ENCODE data around the gene PML. TPM values are rescaled to one million over a fixed set of nuclear protein-coding genes. Genes with fewer than 3 reads are reported as not detected.
"Not testable (repeated sequence)": the region's sequence is repeated elsewhere in the genome, so short reads cannot be mapped to it uniquely, and the experiment has no call there.

Gene PML
- polyA plus RNA-seq, 4 donors, result 24.3 to 34.1 (median 29.5) TPM

DNA sequence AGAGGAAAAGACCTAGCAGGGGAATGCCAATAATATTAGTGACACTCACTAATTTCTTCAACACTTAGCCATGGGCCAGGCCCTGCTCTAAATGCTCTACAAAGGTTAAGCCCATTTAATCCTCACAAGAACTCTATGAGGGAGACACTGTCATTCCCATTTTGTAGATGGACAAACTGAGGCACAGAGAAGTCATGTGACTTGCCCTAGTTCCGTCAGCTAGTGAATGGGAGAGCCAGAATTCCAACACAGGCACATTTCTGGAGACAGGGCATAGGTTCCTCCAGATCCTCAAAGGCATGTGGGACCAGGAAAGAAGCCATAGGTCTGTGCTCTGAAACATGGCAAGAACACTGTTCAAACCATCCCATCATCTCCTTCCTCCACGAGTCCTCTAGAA lies 36.7 kb upstream of the PML start:
- no peak for DNase-seq (ENCODE audit: low read depth in 4 of 4, low spot score in 3 of 4)

DNA sequence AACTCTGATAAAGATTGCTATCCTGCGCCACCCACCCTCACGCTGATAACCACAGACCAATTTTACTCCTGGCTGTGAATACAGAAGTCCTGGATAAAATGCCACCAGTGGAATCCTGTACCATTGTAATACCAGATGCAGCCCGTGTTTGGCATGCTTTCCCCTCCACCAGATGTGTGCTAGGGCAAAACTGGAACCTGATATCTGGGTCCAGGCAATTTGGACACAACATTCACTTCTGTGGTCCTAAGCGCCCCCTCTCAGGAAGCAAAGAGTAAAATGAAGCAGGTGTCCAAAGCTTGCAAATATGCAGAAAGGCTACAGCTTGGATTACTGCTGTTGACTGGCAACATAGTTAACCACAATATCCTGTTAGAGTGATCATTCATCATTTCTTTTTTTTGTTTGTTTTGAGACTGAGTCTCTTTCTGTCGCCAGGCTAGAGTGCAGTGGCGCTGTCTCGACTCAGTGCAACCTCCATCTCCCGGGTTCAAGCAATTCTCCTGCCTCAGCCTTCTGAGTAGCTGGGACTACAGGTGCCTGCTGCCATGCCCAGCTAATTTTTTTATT lies 35.4 kb upstream of the PML start:
- DNase-seq (ENCODE audit: low read depth in 4 of 4, low spot score in 3 of 4), result no peak

DNA sequence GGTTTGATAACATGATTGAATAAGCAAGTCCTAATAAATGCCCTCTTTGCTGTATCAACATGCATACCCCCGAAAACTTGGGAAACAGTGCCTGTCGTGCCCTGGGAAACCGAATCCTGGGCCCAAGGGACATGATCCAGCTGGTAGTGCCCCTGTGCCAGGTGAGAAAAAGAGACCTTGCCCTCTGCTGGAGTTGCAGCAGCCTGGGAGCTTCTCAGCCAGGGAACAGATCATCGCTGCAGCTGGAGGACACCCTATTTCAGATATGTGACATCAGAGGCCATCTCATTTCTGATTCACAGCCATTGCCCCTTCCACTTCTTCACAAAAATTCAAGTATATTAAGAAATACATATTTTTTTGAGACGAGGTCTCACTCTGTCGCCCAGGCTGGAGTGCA lies 34.7 kb upstream of the PML start:
- DNase-seq (ENCODE audit: low read depth in 4 of 4, low spot score in 3 of 4), result no peak

DNA sequence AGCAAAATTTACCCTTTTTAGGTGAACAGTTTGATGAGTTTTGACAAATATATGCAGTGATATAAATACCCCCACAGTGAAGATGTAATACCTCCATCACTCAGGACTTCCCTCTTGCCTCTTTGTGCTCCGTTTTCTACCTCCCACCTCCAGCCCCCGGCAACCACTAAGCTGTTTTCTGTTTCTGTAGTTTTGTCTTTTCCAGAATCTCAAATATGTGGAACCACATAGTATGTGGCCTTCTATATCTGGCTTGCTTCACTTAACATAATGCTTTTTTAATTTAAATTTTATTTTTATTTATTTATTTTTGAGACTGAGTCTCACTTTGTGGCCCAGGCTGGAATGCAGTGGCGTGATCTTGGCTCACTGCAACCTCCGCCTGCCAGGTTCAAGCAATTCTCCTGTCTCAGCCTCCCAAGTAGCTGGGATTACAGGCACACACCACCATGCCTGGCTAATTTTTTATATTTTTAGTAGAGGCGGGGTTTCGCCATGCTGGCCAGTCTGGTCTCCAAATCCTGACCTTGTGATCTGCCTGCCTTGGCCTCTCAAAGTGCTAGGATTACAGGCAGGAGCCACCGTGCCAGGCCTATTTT lies 33.9 kb upstream of the PML start:
- not testable (repeated sequence) for DNase-seq (ENCODE audit: low read depth in 4 of 4, low spot score in 3 of 4)

DNA sequence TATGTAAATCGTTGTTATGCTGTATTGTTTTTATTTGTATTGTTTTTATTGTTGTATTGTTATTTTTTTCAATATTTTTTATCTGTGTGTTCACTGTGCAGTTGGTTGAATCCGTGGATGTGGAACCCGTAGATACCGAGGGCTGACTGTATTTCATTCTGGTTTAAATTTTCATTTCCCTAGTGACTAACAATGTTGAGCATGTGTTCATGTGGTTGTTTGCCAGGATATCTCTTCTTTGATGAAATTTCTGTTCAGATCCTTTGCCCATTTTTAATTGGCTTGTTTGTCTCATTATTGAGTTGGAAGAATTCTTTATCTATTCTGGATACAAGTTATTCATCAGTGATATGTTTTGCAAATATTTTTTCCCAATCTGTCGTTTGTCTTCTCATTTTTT lies 32.1 kb upstream of the PML start:
- DNase-seq (ENCODE audit: low read depth in 4 of 4, low spot score in 3 of 4), result no peak

DNA sequence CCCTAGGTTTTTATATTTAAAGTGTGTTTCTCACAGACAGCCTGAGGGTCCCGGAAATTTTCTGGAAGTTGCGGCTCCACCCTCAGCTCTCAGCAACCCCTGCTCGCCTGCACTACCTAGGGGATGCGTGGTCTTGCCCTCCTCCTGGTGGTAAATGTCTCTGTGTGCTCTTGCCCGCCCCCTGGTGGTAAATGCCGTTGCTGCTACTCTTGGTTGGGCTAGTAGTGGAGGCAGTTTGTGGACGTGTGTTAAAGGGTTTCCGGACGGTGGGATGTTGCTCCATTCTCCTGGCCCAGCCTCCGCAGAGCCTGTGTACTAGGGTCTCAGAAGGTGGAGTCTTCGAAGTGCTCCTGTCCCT lies 29.8 kb upstream of the PML start:
- DNase-seq (ENCODE audit: low read depth in 4 of 4, low spot score in 3 of 4), result peak in 2 of 4 donors; percentile 66 to 68

DNA sequence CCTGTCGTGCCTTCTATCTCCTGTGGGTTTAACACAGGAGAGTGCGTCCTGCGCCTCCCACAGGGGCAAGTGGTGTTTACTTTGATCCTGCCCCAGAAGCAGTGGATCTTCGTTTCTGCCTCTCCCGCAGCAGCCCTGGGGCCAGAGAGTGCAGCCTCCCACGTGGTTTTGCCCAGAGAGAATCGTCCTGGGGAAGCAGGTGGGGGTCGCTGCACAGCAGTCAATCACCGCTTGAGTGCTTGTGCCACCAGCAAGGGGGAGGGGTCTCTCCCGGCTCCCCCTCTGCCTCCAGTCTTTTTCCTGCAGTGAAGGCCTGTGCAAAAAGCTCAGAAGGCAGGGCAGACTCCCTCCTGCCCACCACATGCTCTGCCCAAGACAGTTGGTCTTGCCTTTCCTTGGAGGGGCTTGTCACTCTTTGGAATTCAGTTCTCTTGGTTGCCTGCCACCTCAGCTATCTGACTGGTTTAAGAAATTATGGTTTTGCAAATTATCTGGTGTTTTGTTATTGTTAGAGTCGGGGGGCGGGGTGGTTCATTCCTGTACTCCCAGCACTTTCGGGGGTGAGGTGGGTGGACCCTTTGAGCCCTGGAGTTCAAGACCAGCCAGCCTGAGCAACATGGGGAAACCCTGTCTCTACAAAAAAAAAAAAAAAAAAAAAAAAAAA lies 29.3 kb upstream of the PML start:
- no peak for DNase-seq (ENCODE audit: low read depth in 4 of 4, low spot score in 3 of 4)

DNA sequence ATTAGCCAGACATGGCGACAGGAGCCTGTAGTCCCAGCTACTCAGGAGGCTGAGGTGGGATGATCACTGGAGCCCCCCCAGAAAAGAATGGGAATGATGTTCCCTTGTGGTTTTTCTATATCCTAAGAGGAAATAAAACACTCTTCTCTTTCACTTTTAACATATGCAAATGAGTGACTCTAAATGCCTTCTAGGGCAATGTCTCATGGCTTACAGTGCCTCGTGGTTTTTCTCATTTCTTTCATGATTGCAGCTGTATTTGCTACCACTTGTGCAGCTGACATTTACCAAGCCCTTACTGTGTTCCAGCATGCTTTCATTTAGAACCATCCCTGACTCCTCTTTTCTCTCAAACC lies 28.8 kb upstream of the PML start:
- DNase-seq (ENCODE audit: low read depth in 4 of 4, low spot score in 3 of 4), result no peak

DNA sequence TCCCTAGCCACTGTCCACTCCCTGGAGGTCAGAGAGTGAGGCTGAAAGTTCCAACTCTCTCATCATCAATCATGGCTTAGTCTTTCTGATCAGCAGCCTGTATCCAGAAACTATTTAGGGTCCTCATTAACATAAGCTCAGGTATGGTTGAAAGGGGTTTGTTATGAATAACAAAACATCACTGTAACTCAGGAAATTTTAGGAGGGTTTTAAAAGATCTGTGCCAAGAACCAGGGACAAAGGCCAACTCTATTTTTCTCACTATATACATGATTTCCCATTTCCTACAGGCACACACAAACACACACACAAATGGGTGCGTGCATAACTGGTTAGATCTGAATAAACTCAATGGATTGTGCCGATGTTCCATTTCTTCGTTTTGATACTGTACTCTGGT lies 26.1 kb upstream of the PML start:
- DNase-seq (ENCODE audit: low read depth in 4 of 4, low spot score in 3 of 4), result no peak

DNA sequence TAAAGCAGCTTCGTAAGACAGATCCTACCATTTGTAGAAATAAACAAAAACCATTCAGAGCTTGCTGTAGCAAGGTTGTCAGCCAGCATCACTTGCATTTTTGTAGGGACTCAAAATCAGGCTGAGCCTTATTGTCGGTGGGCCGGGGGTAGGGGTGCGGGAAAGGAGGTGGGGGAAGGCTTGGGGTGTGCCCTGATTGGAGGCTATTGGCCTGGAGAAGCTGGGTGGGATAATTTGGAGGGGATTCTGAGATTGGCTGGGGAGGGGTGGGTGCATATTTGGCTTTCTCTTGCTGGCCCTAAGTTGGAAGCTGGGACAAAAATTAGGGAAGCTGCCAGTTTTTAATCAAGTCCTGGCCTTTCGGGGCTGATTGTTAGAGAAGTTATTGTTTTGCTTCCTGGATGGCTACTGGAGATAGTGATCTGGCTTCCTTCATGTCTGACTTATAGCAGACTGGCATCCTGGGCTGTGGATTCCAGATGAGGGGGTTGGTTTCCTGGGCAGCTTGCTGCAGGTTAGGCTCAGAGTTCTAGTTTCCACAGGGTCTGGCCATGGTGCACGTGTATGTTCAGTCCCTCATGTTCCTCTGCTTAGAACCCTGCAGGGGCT lies 25.3 kb upstream of the PML start:
- no peak for DNase-seq (ENCODE audit: low read depth in 4 of 4, low spot score in 3 of 4)

DNA sequence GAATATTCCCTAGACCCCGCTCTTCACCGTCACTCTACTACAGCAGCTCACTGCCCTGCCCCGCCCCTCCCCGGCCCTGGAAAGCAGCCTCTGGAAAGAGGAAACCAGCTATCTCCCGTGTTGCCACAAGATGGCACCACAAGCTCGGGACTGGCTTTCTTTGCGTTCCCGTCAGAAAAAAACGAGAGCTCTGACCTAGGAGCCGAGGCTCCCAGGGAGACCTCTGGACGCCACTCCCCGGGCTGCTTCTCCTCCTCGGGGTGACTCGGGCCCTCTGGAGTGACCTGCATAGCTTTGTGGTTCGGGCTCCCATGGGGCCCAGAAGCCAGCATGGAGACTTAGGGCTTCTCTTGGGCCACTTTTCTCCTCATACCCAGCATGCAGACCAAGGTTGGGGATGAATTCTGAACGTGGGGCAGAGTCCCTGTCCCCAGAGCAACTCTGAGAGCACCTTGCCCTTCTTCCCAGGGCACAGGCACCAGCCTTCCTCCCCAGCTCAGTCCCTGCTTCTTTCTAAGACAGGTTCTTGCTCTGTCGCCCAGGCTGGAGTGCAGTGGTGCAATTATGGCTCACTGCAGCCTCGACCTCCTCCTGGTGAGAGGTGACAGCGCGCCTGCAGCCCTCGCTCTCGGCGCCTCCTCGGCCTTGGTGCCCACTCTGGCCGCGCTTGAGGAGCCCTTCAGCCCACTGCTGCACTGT lies 21.4 kb upstream of the PML start:
- peak in 3 of 4 donors; percentile 75 to 87 (median 83) for DNase-seq (ENCODE audit: low read depth in 4 of 4, low spot score in 3 of 4)

DNA sequence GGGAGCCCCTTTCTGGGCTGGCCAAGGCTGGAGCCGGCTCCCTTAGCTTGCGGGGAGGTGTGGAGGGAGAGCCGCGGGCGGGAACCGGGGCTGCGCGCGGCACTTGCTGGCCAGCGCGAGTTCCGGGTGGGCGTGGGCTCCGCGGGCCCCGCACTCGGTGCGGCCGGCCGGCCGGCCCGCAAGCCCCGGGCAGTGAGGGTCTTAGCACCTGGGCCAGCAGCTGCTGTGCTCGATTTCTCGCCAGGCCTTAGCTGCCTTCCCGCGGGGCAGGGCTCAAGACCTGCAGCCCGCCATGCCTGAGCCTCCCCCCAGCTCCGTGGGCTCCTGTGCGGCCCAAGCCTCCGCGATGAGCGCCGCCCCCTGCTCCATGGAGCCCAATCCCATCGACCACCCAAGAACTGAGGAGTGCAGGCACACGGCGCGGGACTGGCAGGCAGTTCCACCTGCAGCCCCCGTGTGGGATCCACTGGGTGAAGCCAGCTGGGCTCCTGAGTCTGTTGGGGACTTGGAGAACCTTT lies 20.8 kb upstream of the PML start:
- DNase-seq (ENCODE audit: low read depth in 4 of 4, low spot score in 3 of 4), result not testable (repeated sequence)

DNA sequence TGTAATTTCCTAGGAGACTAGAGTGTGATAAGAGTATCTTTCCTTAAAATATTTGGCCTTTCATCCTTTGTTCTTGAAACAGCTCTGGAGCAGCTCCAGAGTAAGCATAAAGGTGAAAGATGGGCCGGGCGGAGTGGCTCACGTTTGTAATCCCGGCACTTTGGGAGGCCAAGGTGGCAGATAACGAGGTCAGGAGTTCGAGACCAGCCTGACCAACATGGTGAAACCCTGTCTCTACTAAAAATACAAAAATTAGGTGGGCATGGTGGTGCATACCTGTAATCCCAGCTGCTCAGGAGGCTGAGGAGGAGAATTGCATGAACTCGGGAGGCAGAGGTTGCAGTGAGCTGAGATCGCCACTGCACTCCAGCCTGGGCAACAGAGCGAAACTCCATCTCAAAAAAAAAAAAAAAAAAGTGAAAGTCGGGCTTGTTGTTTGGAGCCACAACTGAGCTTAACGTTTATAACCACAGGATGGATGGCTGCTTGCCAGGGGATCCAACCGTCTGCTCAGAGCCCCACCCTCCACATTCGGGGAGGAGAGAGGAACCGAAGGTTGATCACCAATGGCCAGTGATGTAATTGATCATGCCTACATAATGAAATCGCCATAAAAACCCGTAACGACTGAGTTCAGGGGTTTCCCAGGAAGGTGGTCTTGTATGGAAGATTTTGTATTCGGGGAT lies 18.9 kb upstream of the PML start:
- DNase-seq (ENCODE audit: low read depth in 4 of 4, low spot score in 3 of 4), result not testable (repeated sequence)

DNA sequence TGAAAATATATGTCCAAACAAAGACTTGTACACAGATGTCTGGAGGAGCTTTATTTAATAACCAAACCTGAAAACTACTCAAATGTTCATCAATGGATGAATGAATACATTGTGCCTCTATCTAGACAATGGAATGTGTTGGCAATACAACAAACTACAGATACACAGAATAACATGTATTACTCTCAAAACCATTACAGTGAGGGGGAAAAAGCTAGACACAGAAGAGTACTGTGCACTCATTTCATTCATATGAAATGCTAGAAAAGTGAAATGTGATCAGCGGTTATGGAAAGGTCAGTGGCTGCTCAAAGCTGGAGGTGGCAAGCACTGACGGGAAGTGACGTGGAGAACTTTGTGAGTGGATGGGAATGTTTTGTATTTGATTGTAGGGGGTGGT lies 15.6 kb upstream of the PML start:
- DNase-seq (ENCODE audit: low read depth in 4 of 4, low spot score in 3 of 4), result no peak

DNA sequence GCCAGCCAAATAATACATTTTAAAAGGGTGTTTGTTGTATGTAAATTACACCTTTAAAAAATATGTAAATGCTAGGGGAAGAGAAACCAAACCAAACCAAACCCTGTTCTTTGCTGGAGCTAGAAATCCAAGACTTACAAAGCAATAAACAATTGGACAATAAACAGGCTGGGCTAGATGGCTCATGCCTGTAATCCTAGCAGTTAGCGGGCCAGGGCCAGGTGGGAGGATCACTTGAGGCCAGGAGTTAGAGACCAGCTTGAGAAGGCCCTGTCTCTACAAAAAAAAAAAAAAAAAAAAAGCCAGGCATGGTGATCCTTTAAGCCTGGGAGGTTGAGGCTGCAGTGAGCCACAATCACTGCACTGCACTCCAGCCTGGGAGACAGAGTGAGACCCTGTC lies 14.9 kb upstream of the PML start:
- no peak for DNase-seq (ENCODE audit: low read depth in 4 of 4, low spot score in 3 of 4)

DNA sequence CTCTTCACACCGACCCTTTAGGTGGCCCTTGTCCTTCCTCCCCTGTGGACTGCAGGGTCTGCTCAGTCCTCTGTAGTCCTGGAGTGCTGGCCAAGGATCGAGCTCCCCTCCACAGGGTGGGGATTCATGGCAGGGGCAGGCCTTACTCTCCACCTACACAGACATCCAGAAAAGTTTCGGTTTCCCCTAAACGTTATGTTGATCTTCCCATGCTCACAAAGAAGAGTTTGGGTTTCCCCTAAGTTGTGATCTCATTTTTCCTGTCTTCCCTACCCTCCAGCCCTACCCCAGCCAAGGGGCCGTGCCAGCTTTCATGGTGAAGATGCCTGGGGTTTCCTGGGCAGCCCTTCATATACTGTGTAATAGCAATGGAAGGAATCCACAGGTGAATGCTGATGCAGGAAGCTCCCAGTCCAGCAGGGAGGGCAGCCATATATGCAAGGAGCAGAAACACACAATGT lies 12.7 kb upstream of the PML start:
- DNase-seq (ENCODE audit: low read depth in 4 of 4, low spot score in 3 of 4), result no peak

DNA sequence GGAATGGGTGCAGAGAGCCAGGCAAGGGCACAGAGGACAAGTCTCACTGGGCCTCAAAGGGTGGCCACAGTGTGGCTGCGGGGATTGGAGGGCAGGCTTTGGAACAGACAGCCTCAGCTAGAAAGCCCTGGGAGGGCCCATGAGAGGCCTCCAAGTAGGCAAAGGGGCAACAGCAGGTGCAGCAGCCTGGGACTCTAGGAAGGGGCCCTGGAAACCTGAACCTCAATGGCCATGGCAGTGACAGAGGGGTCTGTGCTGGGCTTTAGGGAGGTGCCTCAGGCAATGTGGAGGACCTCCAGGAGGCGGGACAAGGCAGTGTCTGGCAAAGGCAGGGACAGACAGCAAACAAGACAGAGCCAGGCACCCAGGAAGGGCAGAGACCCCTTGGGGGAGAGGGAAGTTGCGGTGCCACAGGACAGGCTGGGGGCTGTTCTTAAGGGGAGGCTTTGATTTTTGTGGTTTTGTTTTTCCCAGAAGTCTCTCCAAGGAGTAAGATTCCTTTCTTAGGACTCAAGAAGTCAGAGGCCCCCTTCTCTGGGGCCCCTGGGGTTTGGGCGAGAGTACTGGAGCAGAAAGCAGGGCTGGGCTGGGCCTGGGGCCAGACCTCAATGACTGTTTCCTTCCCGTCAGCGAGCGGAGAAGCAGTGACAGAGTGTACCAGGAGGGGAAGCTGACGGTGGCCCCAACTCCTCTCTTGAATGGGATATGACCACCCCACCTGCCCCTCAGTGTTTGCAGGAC lies 12.1 kb upstream of the PML start:
- DNase-seq (ENCODE audit: low read depth in 4 of 4, low spot score in 3 of 4), result peak in 3 of 4 donors; percentile 38 to 61 (median 55)

DNA sequence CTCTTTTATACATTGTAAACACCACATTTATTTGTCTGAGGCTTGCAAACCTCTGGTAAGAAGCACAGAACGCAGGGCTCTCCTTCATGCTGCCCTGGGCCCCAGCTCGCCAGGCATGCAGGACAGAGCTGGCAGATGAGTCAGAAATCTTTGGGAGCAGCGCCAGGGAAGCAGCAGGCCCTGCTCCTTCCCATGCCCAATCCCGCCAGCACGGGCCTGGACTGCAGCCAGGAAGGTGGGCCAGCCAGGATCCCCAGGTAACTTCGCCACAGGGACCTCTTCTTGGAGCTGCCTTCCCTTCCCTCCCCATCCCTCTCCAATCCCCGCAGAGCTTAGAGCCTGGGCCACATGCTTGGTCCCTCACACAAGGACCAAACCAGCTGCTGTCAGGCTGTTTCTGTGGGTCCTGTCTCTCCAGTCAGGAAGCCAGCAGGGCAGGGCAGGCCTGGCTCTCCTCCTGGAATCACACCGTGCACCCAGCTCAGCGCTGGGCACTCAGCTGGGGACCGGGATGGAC lies 11.2 kb upstream of the PML start:
- no peak for DNase-seq (ENCODE audit: low read depth in 4 of 4, low spot score in 3 of 4)

DNA sequence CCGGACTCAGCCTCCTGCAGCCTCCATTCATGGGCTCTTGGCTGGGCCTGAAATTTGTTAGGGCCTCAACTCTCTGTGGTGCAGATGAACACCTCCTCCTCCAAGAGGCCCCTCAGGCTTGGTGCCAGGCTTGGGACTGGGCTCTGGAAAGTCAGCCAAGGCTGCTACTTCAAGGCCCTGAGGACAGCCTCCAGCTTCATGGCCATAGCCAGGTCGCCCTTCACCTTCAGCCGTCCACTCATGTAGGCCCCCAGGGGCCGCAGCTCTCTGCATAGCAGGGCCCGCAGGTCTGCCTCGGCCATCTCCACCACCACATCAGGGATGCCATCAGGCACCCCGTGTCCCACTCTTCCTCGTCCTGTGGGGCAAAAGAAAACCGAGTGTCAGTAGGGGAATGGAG lies 10.7 kb upstream of the PML start:
- no peak for DNase-seq (ENCODE audit: low read depth in 4 of 4, low spot score in 3 of 4)
